GM12891 (cell line): ENCODE results near the gene IFNG-AS1.

Experiments
- POLR2A ChIP-seq: IDR thresholded peaks from 2 replicates; pipeline ENCODE4 v1.6.1; 2011; ENCODE audit warnings: low read depth, low read length, control low read depth
- POLR2AphosphoS5 ChIP-seq: IDR thresholded peaks from 2 replicates; pipeline ENCODE4 v1.6.1; 2011; ENCODE audit warnings: low read depth, low read length, control low read depth
- POU2F2 ChIP-seq: IDR thresholded peaks from 2 replicates; pipeline ENCODE4 v1.6.1; 2011; ENCODE audit warnings: low read depth, mild to moderate bottlenecking, control low read depth, low read length, moderate library complexity
- SPI1 ChIP-seq: IDR thresholded peaks from 2 replicates; pipeline ENCODE4 v1.6.1; 2011; ENCODE audit warnings: low read depth, low read length, control low read depth
- TAF1 ChIP-seq: IDR thresholded peaks from 2 replicates; pipeline ENCODE4 v1.6.1; 2011; ENCODE audit warnings: low read depth, low read length, control low read depth

DNA sequence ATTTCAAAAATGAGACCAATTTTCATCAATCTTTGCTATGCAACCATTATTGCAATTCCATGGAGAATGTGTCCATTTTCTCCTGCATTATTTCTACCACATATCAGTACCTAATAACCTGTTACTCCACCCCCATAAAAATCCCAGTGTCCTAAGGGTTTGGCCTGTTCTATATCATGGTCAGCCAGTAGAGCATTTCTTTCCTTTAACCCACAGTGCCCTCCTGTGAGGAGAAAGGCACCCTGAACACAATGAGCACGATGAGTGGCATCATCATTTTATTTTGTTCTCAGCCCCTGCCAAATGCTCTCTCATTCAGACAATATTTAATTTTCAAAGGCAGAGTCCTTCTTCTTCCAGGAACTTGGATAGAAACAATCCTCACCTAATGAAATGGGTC, 11.6 kb upstream of the IFNG-AS1 start:
- TF ChIP-seq POLR2AphosphoS5 = no peak
- no peak for TF ChIP-seq SPI1
- TF ChIP-seq POU2F2 = no peak
- no peak for TF ChIP-seq POLR2A
- TF ChIP-seq TAF1 = no peak
